ENCODE measurements around the gene CLDN6. TPM values are rescaled to one million over a fixed set of nuclear protein-coding genes. Genes with fewer than 3 reads are reported as not detected.

The CLDN6 gene
- total RNA-seq, 1 experiment from 2014 or later = 743 TPM

DNA sequence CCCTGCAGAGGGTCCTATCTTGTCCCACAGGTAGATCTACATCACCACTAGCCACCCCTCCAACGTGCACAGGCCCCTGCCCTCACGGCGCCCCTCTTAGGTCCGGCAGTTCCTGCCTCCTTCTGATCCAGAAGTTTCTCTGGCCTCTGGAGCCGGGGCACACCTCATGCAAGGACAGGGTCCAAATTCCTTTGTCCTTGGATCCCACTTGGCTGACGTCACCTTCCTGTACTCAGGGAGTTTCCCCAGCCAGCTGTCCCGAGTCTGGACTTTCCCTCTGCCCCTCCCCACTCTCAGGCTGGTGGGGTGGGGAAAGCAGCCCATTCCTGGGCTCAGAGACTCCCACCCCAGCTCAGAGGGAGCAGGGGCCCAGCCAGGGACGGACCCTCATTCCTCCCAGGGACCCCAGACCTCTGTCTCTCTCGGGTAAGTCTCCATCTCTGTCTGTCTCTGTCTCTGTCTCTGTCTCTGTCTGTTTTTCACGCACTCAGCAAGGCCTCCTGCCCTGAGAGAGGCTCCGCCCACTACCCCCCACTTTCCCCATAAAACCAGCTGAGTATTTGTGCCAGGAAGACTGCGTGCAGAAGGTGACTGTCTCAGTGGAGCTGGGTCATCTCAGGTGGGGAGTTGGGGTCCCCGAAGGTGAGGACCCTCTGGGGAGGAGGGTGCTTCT is 47.2 kb upstream of the CLDN6 start, which contains the start of gene IL32:
Gene IL32, plus strand, starts transcription at position 572 of the 673 bp plus-strand sequence. CDS start 172 bp downstream, outside the sequence.
- no peak within 1 kb of the TSS for H2AK5ac ChIP-seq (ENCODE audit: insufficient read length, low read length)
- no CpG with 5 or more reads among the region's 13 CpGs for WGBS (ENCODE audit: extremely low coverage, insufficient read length, low lambda C conversion rate)
- H3K27ac Mint-ChIP-seq = peak within 1 kb of the TSS in 1 of 3 experiments; percentile 90; a peak in 1 of 7 replicates
- no peak within 1 kb of the TSS for H2BK12ac ChIP-seq (ENCODE audit: insufficient read length, low read depth, low read length)
- DNase-seq = no peak
- no peak within 1 kb of the TSS for H3K4me2 ChIP-seq (ENCODE audit: insufficient read depth, insufficient read length, low read length)
- no peak within 1 kb of the TSS for H2BK15ac ChIP-seq (ENCODE audit: low read depth, low read length)
- H3T11ph ChIP-seq (ENCODE audit: low read length) = peak within 1 kb of the TSS; percentile 46
- H3K4me1 ChIP-seq (ENCODE audit: insufficient read depth, low read length) = no peaks in the 10 kb centered on the region
- H3K14ac ChIP-seq (ENCODE audit: insufficient read depth, low read length) = no peak within 1 kb of the TSS
- no peak within 1 kb of the TSS for H2BK120ac ChIP-seq (ENCODE audit: low read depth, low read length, poor library complexity, severe bottlenecking)
- no peaks in the 10 kb centered on the region for H3K23me2 ChIP-seq (ENCODE audit: insufficient read length, low read depth, low read length, poor library complexity, severe bottlenecking)
- H3K36me3 Mint-ChIP-seq (ENCODE audit: insufficient read depth in 1 of 3, low read depth in 3 of 3) = no peaks in the 10 kb centered on the region; a peak in 2 of 7 replicates
- H2BK20ac ChIP-seq (ENCODE audit: low read depth, low read length, poor library complexity, severe bottlenecking) = no peak within 1 kb of the TSS
- H3K9me3 Mint-ChIP-seq = no peaks in the 10 kb centered on the region; a peak in 1 of 5 replicates
- peak within 1 kb of the TSS; percentile 73 for H3K18ac ChIP-seq (ENCODE audit: insufficient read length, low read depth, low read length)
- no peaks in the 10 kb centered on the region for H3K27me3 ChIP-seq (ENCODE audit: insufficient read depth, low read length)
- no peak within 1 kb of the TSS for H2BK5ac ChIP-seq (ENCODE audit: insufficient read length, low read length)
- no peaks in the 10 kb centered on the region for H3K79me1 ChIP-seq (ENCODE audit: insufficient read depth, low read depth, low read length, poor library complexity, severe bottlenecking)
- no peak within 1 kb of the TSS for H4K8ac ChIP-seq (replicated peaks; ENCODE audit: insufficient read length, low read depth, low read length)
- peak within 1 kb of the TSS; percentile 14 for H4K91ac ChIP-seq (ENCODE audit: insufficient read length, low read depth, low read length)
- H3K9ac ChIP-seq (ENCODE audit: extremely low read depth, insufficient read length, low read length) = no peak within 1 kb of the TSS
- H3K56ac ChIP-seq (ENCODE audit: insufficient read length, low read depth, low read length) = no peak within 1 kb of the TSS
- no peak within 1 kb of the TSS for H4K5ac ChIP-seq (ENCODE audit: insufficient read length, low read depth, low read length)
- no peak within 1 kb of the TSS for H3K27ac ChIP-seq (ENCODE audit: insufficient read length, low read depth, low read length)
- peaks cover 17% of the 10 kb centered on the region for H3K27me3 Mint-ChIP-seq (ENCODE audit: low read depth)
- H3K4me1 Mint-ChIP-seq = peaks cover 23% of the 10 kb centered on the region in 2 experiments
- H2AFZ ChIP-seq (ENCODE audit: low read length) = no peak within 1 kb of the TSS
- H3K4me3 Mint-ChIP-seq = peak within 1 kb of the TSS; percentile 20 to 24; a peak in 2 of 5 replicates
- H4K20me1 ChIP-seq (ENCODE audit: control insufficient read depth, insufficient read depth, insufficient read length) = no peaks in the 10 kb centered on the region
- no peaks in the 10 kb centered on the region for H3K79me2 ChIP-seq (ENCODE audit: insufficient read depth, low read length)
- H3K9me3 ChIP-seq (ENCODE audit: control insufficient read depth, low read depth, low read length) = no peaks in the 10 kb centered on the region
- TF ChIP-seq, protein P1, sequence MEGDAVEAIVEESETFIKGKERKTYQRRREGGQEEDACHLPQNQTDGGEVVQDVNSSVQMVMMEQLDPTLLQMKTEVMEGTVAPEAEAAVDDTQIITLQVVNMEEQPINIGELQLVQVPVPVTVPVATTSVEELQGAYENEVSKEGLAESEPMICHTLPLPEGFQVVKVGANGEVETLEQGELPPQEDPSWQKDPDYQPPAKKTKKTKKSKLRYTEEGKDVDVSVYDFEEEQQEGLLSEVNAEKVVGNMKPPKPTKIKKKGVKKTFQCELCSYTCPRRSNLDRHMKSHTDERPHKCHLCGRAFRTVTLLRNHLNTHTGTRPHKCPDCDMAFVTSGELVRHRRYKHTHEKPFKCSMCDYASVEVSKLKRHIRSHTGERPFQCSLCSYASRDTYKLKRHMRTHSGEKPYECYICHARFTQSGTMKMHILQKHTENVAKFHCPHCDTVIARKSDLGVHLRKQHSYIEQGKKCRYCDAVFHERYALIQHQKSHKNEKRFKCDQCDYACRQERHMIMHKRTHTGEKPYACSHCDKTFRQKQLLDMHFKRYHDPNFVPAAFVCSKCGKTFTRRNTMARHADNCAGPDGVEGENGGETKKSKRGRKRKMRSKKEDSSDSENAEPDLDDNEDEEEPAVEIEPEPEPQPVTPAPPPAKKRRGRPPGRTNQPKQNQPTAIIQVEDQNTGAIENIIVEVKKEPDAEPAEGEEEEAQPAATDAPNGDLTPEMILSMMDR (conservative IDR thresholded peaks at IDR 0.05) = no peak
- H3K4ac ChIP-seq (ENCODE audit: low read depth, low read length) = peak within 1 kb of the TSS; percentile 23; the same call in 1 of the 2 replicates
- no peak within 1 kb of the TSS for H3K23ac ChIP-seq (ENCODE audit: insufficient read length, low read depth, low read length)

All from H9 (cell line).